Left kidney (tissue), 8 donors: ENCODE data around the gene CWH43. TPM values are rescaled to one million over a fixed set of nuclear protein-coding genes. Genes with fewer than 3 reads are reported as not detected.
"Not testable (repeated sequence)": the region's sequence is repeated elsewhere in the genome, so short reads cannot be mapped to it uniquely, and the experiment has no call there.

Experiments used
- DNase-seq: peaks from one replicate; pipeline ENCODE4 v3.0.0-alpha.2; 2013
- long read RNA-seq, 8 donors: transcript quantifications; one replicate each; lab custom pipeline, GENCODE V29; 2026
- polyA plus RNA-seq: library from polyadenylated mRNA; unstranded; fragments of 120-200 nt; gene quantifications from one replicate; pipeline ENCODE4 v1.2.1, GENCODE V29; 2013; ENCODE audit not compliant: insufficient read length

Gene CWH43
- 7.4 TPM for polyA plus RNA-seq
- long read RNA-seq, donor 1, partial matches to known transcripts: 6 of 7 reads
- long read RNA-seq, donor 1, other reads (novel, unspliced or antisense): 0 of 7 reads
- long read RNA-seq, donor 2, partial matches to known transcripts: 0 of 1 reads
- long read RNA-seq, donor 2, other reads (novel, unspliced or antisense): 0 of 1 reads
- long read RNA-seq, donor 3: 0 reads
- long read RNA-seq, donor 4: 0 reads
- long read RNA-seq, donor 5: 0 reads
- long read RNA-seq, donor 6: 0 reads
- long read RNA-seq, donor 7, partial matches to known transcripts: 0 of 1 reads
- long read RNA-seq, donor 7, other reads (novel, unspliced or antisense): 0 of 1 reads
- long read RNA-seq, donor 8: 0 reads

- peak; percentile 10 for DNase-seq
Measured at GRCh38 chr4:48985976-48986653, at the start of gene CWH43. Gene CWH43, plus strand, starts transcription at chr4:48986275. Its CDS starts 155 bp downstream, at chr4:48986430.

GRCh38 chr4:48937033-48937432 lies 49.0 kb upstream of the CWH43 start:
- no peak for DNase-seq

- no peak for DNase-seq
Measured at GRCh38 chr4:48938831-48939230, 47.2 kb upstream of the CWH43 start.

- no peak for DNase-seq
Measured at GRCh38 chr4:48939785-48940184, 46.3 kb upstream of the CWH43 start.

GRCh38 chr4:48943387-48943786 lies 42.7 kb upstream of the CWH43 start:
- no peak for DNase-seq

GRCh38 chr4:48944252-48944651 lies 41.8 kb upstream of the CWH43 start:
- no peak for DNase-seq

- DNase-seq: no peak
Measured at GRCh38 chr4:48944756-48945241, 41.3 kb upstream of the CWH43 start.

GRCh38 chr4:48945981-48946380 lies 40.1 kb upstream of the CWH43 start:
- DNase-seq: no peak

- DNase-seq: no peak
Measured at GRCh38 chr4:48947731-48948130, 38.3 kb upstream of the CWH43 start.

GRCh38 chr4:48949086-48949485 lies 37.0 kb upstream of the CWH43 start:
- DNase-seq: no peak

GRCh38 chr4:48949518-48950219 lies 36.4 kb upstream of the CWH43 start:
- DNase-seq: no peak

GRCh38 chr4:48954314-48954713 lies 31.8 kb upstream of the CWH43 start:
- no peak for DNase-seq

- DNase-seq: not testable (repeated sequence)
Measured at GRCh38 chr4:48957366-48957765, 28.7 kb upstream of the CWH43 start.

GRCh38 chr4:48958582-48958981 lies 27.5 kb upstream of the CWH43 start:
- DNase-seq: no peak

GRCh38 chr4:48960988-48961635 lies 25.0 kb upstream of the CWH43 start:
- no peak for DNase-seq

- DNase-seq: no peak
Measured at GRCh38 chr4:48962636-48963035, 23.4 kb upstream of the CWH43 start.

GRCh38 chr4:48963042-48963679 lies 22.9 kb upstream of the CWH43 start:
- DNase-seq: peak; percentile 84

- DNase-seq: no peak
Measured at GRCh38 chr4:48967101-48967500, 19.0 kb upstream of the CWH43 start.

- no peak for DNase-seq
Measured at GRCh38 chr4:48967631-48968030, 18.4 kb upstream of the CWH43 start.

GRCh38 chr4:48968814-48969213 lies 17.3 kb upstream of the CWH43 start:
- DNase-seq: no peak

- DNase-seq: no peak
Measured at GRCh38 chr4:48970471-48970921, 15.6 kb upstream of the CWH43 start.
